Medulla oblongata (tissue), 1 donor: ENCODE results near the gene NAPG.
"Not testable (repeated sequence)": the region's sequence is repeated elsewhere in the genome, so short reads cannot be mapped to it uniquely, and the experiment has no call there.

Source experiments
- DNase-seq: peaks from one replicate; pipeline ENCODE4 v3.0.0-alpha.2; 2015; ENCODE audit errors: extremely low spot score

Gene NAPG

DNA sequence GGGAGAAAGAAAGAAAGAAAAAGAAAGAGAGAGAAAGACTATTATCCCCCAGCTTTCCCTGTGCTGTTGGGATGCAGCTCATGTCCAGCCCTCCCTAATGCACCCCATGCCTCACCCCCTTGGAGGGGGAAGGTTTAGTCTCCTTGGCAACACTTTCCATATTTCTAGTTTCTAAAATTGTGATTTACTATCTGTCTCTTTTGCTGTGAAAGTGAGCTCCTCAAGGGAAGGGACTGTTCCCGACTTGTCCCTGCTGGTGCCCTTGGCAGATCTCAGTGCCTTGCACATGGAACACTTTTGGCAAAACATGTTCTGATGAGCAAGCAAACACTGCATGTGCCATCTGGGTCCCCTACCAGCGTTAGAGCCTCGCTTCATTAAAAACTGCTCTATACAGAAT, 11.7 kb upstream of the NAPG start:
- DNase-seq, result peak; percentile 45

GRCh38 chr18:10514601-10515000, 11.2 kb upstream of the NAPG start:
- no peak for DNase-seq

DNA sequence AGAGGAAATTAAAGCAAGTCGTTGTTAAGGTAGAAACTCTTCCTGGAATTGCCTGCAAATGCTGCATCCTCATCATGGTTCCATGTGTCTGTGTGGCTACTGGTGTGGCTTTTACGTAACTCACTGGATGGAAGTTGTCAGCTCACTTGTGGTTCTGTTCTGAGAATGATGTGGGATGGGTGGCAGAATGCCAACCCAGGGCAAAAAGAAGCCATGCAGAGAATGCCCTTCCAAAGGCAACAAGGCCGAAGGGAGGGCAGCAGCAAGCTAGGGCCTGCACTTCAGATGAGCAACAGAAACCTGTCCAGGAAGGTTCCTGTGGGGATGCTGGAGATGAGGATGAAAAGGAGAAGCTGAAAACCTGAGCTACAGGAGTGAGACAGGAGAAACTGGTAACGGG, 10.4 kb upstream of the NAPG start:
- DNase-seq, result peak; percentile 35

GRCh38 chr18:10516078-10516477, 9.7 kb upstream of the NAPG start:
- no peak for DNase-seq

DNA sequence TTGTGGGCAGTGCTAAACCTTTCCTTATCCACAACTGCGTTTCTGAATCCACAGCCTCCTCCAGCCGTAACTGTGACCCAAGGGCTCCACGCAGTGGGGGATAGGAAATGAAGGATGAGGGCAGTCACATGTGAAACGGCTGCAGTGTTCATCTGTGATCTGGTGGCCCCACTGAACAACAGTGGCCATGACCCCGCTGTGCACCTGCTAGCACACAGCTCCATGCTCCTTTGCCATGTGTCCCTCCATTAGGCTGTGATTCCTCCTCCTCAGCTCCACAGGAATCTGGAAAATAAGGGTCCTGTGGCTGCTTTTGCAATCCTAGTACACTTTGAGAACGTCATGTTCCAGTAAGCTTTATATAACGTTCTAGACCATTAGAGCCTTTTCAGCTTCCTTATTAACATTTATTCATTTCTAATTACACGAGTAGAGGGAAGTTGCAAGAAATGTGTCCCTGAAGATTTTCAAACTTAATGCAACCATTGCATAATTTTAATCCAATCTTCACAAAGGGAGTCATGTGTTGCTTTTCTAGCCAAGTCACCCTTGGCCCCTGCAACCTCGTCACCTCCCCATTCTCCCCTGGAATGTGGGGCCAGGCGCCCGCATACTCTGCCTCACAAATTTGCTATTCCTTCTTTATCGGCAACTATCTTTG, 7.1 kb upstream of the NAPG start:
- peak; percentile 96 for DNase-seq

- DNase-seq, result no peak
Measured at GRCh38 chr18:10519366-10519765, 6.5 kb upstream of the NAPG start.

GRCh38 chr18:10519999-10520935, 5.6 kb upstream of the NAPG start:
- peak; percentile 93 for DNase-seq

- DNase-seq, result no peak
Measured at GRCh38 chr18:10521566-10521965, 4.3 kb upstream of the NAPG start.

- no peak for DNase-seq
Measured at GRCh38 chr18:10522574-10522973, 3.3 kb upstream of the NAPG start.

- DNase-seq, result no peak
Measured at GRCh38 chr18:10523544-10523943, 2.3 kb upstream of the NAPG start.

DNA sequence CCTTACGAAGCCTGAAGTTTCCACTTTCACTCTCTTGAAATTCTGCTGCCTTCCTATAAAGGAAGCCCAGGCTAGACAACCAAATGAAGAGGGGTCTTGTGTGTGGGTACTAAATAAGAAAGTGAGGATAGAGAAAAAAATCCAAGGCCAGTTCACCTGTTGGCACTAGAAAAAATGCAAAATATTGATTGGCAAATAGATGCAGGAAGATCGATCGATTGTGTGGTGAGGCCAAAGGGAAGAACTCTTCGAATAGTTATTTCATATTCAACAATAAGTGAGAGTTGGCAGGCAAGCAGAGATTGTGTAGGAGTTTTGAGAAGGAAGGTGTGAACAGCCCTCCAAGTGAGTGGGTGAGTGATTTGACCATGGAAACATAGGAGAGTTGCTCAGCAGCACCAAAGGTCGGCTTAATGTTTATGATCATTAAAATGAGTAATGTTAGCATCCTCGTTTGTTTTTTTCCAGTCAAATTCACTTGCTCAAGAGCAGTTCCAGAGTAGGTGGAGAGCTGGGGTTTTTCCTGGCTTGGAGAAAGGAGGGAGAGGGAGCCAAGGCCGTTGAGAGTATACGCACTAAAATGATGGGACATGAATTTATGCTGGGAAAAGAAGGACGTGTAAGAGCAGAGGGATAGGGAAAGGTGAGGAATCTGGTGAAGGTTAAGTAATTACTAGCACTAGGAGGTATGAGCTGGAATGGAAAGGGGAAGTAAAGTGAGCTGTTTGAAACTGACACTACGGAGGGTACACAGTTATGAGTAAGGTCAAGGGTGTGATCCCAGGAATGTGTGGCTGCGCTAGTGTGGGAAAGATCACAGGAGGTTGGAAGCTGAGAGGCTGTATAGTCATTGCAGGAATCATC, 1.1 kb upstream of the NAPG start:
- DNase-seq, result peak; percentile 30

- no peak for DNase-seq
Measured at GRCh38 chr18:10525371-10525691, 496 bp upstream of the NAPG start.

GRCh38 chr18:10526561-10526949, 728 bp downstream of the NAPG start:
- peak; percentile 31 for DNase-seq

DNA sequence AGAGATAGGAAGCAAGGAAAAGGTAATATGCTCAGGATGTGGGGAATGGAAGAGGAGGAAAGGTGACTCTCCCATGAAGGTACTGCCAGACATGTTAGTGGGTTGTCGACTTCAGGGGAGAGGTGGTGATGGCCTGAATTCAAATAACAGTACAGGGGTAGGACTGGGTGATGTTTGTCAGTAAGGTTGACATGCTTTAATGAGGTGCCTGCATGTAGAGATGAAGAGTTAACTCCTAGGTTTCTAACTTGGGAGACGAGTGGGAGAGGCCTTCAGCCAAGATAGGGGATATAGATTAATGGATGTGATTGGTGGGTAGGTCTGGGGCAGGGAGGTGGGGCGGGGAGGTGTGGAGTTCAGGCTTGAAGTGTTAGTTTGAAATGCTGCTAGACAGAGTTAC, 2.6 kb downstream of the NAPG start:
- no peak for DNase-seq

DNA sequence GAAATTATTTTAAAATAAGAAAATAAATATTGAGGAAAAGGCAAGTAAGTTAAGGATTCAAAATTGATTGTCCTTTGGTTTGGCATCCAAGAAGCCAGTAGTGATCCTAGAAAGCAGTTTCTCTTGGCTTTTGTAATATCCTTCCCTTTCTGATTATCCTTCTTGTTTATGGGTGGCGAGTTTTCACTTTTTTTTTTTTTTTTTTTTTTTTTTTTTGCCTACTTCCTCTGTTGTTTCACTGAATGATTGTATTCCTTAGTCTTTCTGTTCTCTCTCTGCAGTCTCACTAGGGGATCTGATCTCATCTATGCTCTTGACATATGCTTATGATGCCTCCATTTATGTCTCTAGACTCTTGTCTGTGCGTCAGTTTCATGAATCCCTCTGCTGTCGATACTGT, 4.2 kb downstream of the NAPG start:
- no peak for DNase-seq

DNA sequence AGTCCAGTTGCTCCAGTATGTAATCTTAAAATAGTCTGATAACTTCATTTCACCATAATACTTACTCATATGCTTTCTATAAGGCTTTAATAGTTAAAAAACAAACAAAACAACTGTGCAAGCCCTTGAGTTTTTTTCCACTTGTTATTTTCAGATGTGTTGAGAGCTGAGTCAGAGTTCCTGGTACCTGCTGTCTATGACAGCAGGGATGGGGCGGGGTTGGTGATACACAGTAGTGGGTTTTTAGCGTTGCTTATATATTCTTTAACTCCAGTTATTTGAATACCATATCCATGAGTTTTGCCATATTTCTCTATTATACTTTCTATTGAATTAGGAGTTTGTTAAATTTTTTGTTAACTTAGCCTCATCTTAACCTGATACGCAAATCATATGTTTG, 5.0 kb downstream of the NAPG start:
- DNase-seq, result no peak

- no peak for DNase-seq
Measured at GRCh38 chr18:10533111-10533510, 7.3 kb downstream of the NAPG start.

GRCh38 chr18:10536280-10536679, 10.5 kb downstream of the NAPG start:
- no peak for DNase-seq

DNA sequence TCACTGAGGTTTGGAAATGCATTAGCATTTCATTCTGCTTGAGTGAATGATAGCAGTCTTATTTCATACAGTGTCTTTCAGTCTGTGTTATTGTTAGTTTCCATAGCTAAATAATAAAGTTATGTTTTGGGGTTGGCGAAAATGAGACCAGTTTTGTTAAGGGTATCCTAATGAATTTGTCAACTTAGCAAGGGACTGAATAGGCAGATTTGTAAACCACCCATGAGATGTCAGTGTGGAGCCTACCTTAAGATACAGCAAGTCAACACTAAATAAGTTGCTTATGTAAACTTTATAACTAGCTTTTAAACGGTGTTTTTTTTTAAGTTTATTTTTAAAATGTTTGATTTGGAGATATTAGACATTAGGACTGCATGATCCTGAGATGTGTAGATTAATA, 11.9 kb downstream of the NAPG start:
- DNase-seq, result no peak

GRCh38 chr18:10539124-10539523, 13.3 kb downstream of the NAPG start:
- not testable (repeated sequence) for DNase-seq

- DNase-seq, result no peak
Measured at GRCh38 chr18:10543277-10543676, 17.4 kb downstream of the NAPG start.

GRCh38 chr18:10544093-10544748, 18.4 kb downstream of the NAPG start:
- peak; percentile 23 for DNase-seq
